Suprapubic skin (tissue), 4 donors: ENCODE measurements around the gene SLIT1.

Experiments
- EP300 ChIP-seq: sonication (generic); formaldehyde crosslinking; IDR thresholded peaks from one replicate; pipeline ENCODE4 v1.6.1; 2017; ENCODE audit warnings: antibody characterized with exemption
- POLR2A ChIP-seq, 2 donors: fragments of 450-650 bp; IDR thresholded peaks; one replicate each; pipeline ENCODE4 v1.6.1; 2017; ENCODE audit warnings: antibody characterized with exemption in 2 of 2, mild to moderate bottlenecking in 2 of 2, moderate library complexity in 2 of 2
- POLR2AphosphoS5 ChIP-seq, 3 donors: sonication (generic); formaldehyde crosslinking; IDR thresholded peaks; one replicate each; pipeline ENCODE4 v1.6.1; 2017; ENCODE audit warnings: antibody characterized with exemption in 3 of 3
- TF ChIP-seq, protein P1 (sequence below), 2 donors: fragments of 200-600 bp in 1 of 2; fragments of 450-650 bp in 1 of 2; sonication (generic) in 1 of 2; IDR thresholded peaks; one replicate each; pipeline ENCODE4 v1.5.1; 2016 to 2019; ENCODE audit warnings: antibody characterized with exemption in 2 of 2, mild to moderate bottlenecking in 1 of 2, moderate library complexity in 1 of 2

GRCh38 chr10:97134110-97134509, 51.6 kb downstream of the SLIT1 start:
- TF ChIP-seq, protein P1, sequence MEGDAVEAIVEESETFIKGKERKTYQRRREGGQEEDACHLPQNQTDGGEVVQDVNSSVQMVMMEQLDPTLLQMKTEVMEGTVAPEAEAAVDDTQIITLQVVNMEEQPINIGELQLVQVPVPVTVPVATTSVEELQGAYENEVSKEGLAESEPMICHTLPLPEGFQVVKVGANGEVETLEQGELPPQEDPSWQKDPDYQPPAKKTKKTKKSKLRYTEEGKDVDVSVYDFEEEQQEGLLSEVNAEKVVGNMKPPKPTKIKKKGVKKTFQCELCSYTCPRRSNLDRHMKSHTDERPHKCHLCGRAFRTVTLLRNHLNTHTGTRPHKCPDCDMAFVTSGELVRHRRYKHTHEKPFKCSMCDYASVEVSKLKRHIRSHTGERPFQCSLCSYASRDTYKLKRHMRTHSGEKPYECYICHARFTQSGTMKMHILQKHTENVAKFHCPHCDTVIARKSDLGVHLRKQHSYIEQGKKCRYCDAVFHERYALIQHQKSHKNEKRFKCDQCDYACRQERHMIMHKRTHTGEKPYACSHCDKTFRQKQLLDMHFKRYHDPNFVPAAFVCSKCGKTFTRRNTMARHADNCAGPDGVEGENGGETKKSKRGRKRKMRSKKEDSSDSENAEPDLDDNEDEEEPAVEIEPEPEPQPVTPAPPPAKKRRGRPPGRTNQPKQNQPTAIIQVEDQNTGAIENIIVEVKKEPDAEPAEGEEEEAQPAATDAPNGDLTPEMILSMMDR (IDR thresholded peaks at IDR 0.05), result no peak
- no peak for TF ChIP-seq EP300
- TF ChIP-seq POLR2A (IDR thresholded peaks at IDR 0.05), result no peak
- no peak for TF ChIP-seq POLR2AphosphoS5 (IDR thresholded peaks at IDR 0.05)
